Subcutaneous abdominal adipose tissue (tissue), 5 donors: ENCODE data around the gene CCL18.
"Not testable (repeated sequence)": the region's sequence is repeated elsewhere in the genome, so short reads cannot be mapped to it uniquely, and the experiment has no call there.

Experiments used
- H3K27ac ChIP-seq: one replicate; pipeline ENCODE4 v1.7.0; 2013; ENCODE audit warnings: low read depth, mild to moderate bottlenecking, inconsistent platforms, low read length, moderate library complexity
- H3K27me3 ChIP-seq, 5 donors: one replicate each; pipeline ENCODE4 v1.7.0; 2013; ENCODE audit warnings: low read length in 5 of 5, inconsistent platforms in 1 of 5; ENCODE audit not compliant: control insufficient read depth in 5 of 5, insufficient read depth in 4 of 5
- H3K36me3 ChIP-seq, 5 donors: one replicate each; pipeline ENCODE4 v1.7.0; 2013; ENCODE audit warnings: low read length in 5 of 5; ENCODE audit not compliant: control insufficient read depth in 5 of 5, insufficient read depth in 5 of 5
- H3K4me1 ChIP-seq, 5 donors: one replicate each; pipeline ENCODE4 v1.7.0; 2013; ENCODE audit warnings: low read length in 5 of 5, mild to moderate bottlenecking in 3 of 5, moderate library complexity in 1 of 5; ENCODE audit not compliant: control insufficient read depth in 5 of 5, insufficient read depth in 5 of 5
- H3K4me3 ChIP-seq, 5 donors: one replicate each; pipeline ENCODE4 v1.7.0; 2013; ENCODE audit warnings: low read length in 5 of 5, low read depth in 1 of 5
- H3K9ac ChIP-seq, 5 donors: one replicate each; pipeline ENCODE4 v1.7.0; 2013; ENCODE audit warnings: low read length in 5 of 5, mild to moderate bottlenecking in 4 of 5, moderate library complexity in 3 of 5
- H3K9me3 ChIP-seq, 5 donors: one replicate each; pipeline ENCODE4 v1.7.0; 2013; ENCODE audit warnings: low read length in 5 of 5; ENCODE audit not compliant: control insufficient read depth in 5 of 5
- donor health status: healthy.
- donor health status: healthy.
- donor health status: healthy.
- donor health status: healthy.
- donor health status: healthy.

The CCL18 gene

GRCh38 chr17:36087471-36087870, 23.4 kb downstream of the CCL18 start:
- H3K4me3 ChIP-seq, H3K9me3 ChIP-seq, H3K27ac ChIP-seq, H3K36me3 ChIP-seq, H3K9ac ChIP-seq, H3K27me3 ChIP-seq: not testable (repeated sequence)
- H3K4me1 ChIP-seq: peaks cover 0 to 28% (median 9%) of the 10 kb centered on the region in 5 donors

GRCh38 chr17:36087897-36088572, 24.0 kb downstream of the CCL18 start:
- H3K4me1 ChIP-seq: peaks cover 0 to 28% (median 9%) of the 10 kb centered on the region in 5 donors
- H3K4me3 ChIP-seq, H3K36me3 ChIP-seq, H3K9ac ChIP-seq, H3K9me3 ChIP-seq, H3K27ac ChIP-seq, H3K27me3 ChIP-seq: not testable (repeated sequence)

- Histone ChIP-seq H3K36me3 (no peaks in the 10 kb centered on the region), H3K27ac (no peak overlapping the region), H3K4me3 (peak overlapping the region in 1 of 5 donors; percentile 9), H3K9ac (no peak overlapping the region), H3K4me1 (peaks cover 0 to 28% (median 9%) of the 10 kb centered on the region in 5 donors), H3K27me3 (peaks cover 0 to 8% (median 0%) of the 10 kb centered on the region in 5 donors), H3K9me3 (no peaks in the 10 kb centered on the region)
These were observed 24.7 kb downstream of the CCL18 start for GRCh38 chr17:36088670-36089338.

- Histone ChIP-seq H3K27ac (no peak overlapping the region), H3K27me3 (peaks cover 0 to 8% (median 0%) of the 10 kb centered on the region in 5 donors), H3K9me3 (no peaks in the 10 kb centered on the region), H3K4me1 (peaks cover 0 to 28% (median 9%) of the 10 kb centered on the region in 5 donors), H3K9ac (no peak overlapping the region), H3K36me3 (no peaks in the 10 kb centered on the region), H3K4me3 (peak overlapping the region in 1 of 5 donors; percentile 9)
These were observed 25.3 kb downstream of the CCL18 start for GRCh38 chr17:36089339-36089865.

GRCh38 chr17:36089888-36090836, 26.1 kb downstream of the CCL18 start, which contains the start of gene CCL3:
Gene CCL3, minus strand, starts transcription at chr17:36090143. Its CDS starts 85 bp downstream, at chr17:36090058.
- Histone ChIP-seq H3K4me3 (peak within 1 kb of the TSS in 1 of 5 donors; percentile 9), H3K9me3 (no peaks in the 10 kb centered on the region), H3K36me3 (no peaks in the 10 kb centered on the region), H3K27ac (no peak within 1 kb of the TSS), H3K27me3 (peaks cover 0 to 8% (median 0%) of the 10 kb centered on the region in 5 donors), H3K4me1 (peaks cover 0 to 23% (median 9%) of the 10 kb centered on the region in 5 donors), H3K9ac (no peak within 1 kb of the TSS)

GRCh38 chr17:36092230-36092629, 28.2 kb downstream of the CCL18 start:
- Histone ChIP-seq H3K27me3 (peaks cover 0 to 8% (median 0%) of the 10 kb centered on the region in 5 donors), H3K4me3 (no peak overlapping the region), H3K9ac (no peak overlapping the region), H3K9me3 (no peaks in the 10 kb centered on the region), H3K36me3 (no peaks in the 10 kb centered on the region), H3K4me1 (peaks cover 0 to 18% (median 5%) of the 10 kb centered on the region in 5 donors), H3K27ac (no peak overlapping the region)

GRCh38 chr17:36092715-36093114, 28.6 kb downstream of the CCL18 start:
- H3K9me3 ChIP-seq, H3K9ac ChIP-seq, H3K27me3 ChIP-seq, H3K27ac ChIP-seq, H3K4me3 ChIP-seq, H3K36me3 ChIP-seq: not testable (repeated sequence)
- peaks cover 0 to 18% (median 5%) of the 10 kb centered on the region in 5 donors for H3K4me1 ChIP-seq

- no peaks in the 10 kb centered on the region for H3K36me3 ChIP-seq
- no peak overlapping the region for H3K4me3 ChIP-seq
- H3K9me3 ChIP-seq: no peaks in the 10 kb centered on the region
- H3K27me3 ChIP-seq: peaks cover 0 to 4% (median 0%) of the 10 kb centered on the region in 5 donors
- peaks cover 0 to 11% (median 5%) of the 10 kb centered on the region in 5 donors for H3K4me1 ChIP-seq
- no peak overlapping the region for H3K9ac ChIP-seq
- H3K27ac ChIP-seq: no peak overlapping the region
These were observed 30.2 kb downstream of the CCL18 start for GRCh38 chr17:36094232-36094631.

- H3K4me1 ChIP-seq: peaks cover 0 to 7% (median 2%) of the 10 kb centered on the region in 5 donors
- H3K9me3 ChIP-seq: no peaks in the 10 kb centered on the region
- H3K4me3 ChIP-seq: no peak overlapping the region
- H3K36me3 ChIP-seq: no peaks in the 10 kb centered on the region
- H3K27ac ChIP-seq: no peak overlapping the region
- H3K27me3 ChIP-seq: peaks cover 0 to 4% (median 0%) of the 10 kb centered on the region in 5 donors
- H3K9ac ChIP-seq: no peak overlapping the region
These were observed 30.7 kb downstream of the CCL18 start for GRCh38 chr17:36094746-36095145.
